ENCODE results near the gene BCL2L13. TPM values are rescaled to one million over a fixed set of nuclear protein-coding genes. Genes with fewer than 3 reads are reported as not detected.
"Not testable (repeated sequence)": the region's sequence is repeated elsewhere in the genome, so short reads cannot be mapped to it uniquely, and the experiment has no call there.

The BCL2L13 gene
- total RNA-seq, 4 donors from 2014 or later: 15.3 to 35.3 (median 30.1) TPM

DNA sequence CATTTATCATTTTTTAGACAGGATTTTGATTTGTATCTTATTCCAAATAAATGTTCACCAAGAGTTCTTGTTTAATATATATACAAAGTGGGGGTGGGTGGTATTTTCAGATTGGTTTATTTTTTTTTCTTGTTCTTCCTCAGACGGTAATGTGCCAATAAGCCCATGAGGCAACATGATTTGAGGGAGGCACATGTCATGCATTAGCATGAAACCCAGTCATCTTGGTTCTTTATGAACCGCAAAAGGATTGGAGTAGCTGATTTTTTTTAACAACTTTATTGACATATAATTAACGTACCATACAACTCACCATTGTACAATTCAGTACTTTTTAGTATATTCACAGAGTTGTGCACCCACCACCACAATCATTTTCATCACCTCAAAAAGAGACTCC, 2.7 kb downstream of the BCL2L13 start:
- H3K9me3 ChIP-seq: no peaks in the 10 kb centered on the region
- H3K4me1 ChIP-seq: no peaks in the 10 kb centered on the region
- no peak for DNase-seq
- TF ChIP-seq, protein P1, sequence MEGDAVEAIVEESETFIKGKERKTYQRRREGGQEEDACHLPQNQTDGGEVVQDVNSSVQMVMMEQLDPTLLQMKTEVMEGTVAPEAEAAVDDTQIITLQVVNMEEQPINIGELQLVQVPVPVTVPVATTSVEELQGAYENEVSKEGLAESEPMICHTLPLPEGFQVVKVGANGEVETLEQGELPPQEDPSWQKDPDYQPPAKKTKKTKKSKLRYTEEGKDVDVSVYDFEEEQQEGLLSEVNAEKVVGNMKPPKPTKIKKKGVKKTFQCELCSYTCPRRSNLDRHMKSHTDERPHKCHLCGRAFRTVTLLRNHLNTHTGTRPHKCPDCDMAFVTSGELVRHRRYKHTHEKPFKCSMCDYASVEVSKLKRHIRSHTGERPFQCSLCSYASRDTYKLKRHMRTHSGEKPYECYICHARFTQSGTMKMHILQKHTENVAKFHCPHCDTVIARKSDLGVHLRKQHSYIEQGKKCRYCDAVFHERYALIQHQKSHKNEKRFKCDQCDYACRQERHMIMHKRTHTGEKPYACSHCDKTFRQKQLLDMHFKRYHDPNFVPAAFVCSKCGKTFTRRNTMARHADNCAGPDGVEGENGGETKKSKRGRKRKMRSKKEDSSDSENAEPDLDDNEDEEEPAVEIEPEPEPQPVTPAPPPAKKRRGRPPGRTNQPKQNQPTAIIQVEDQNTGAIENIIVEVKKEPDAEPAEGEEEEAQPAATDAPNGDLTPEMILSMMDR (IDR thresholded peaks at IDR 0.05): no peak
- TF ChIP-seq POLR2A (IDR thresholded peaks at IDR 0.05): no peak
- H3K4me3 ChIP-seq: no peak overlapping the region
- no peaks in the 10 kb centered on the region for H3K36me3 ChIP-seq
- intact Hi-C loops (cut with DNase I; ENCODE audit: low total_unique reads): no loop called here
- H3K27me3 ChIP-seq: no peaks in the 10 kb centered on the region
- H3K27ac ChIP-seq: no peak overlapping the region

- H3K4me3 ChIP-seq; H3K27ac ChIP-seq; intact Hi-C loops (cut with DNase I; ENCODE audit: low total_unique reads); H3K4me1 ChIP-seq; H3K27me3 ChIP-seq; H3K36me3 ChIP-seq; H3K9me3 ChIP-seq; DNase-seq: not testable (repeated sequence)
Measured at GRCh38 chr22:17642357-17642756, 3.8 kb downstream of the BCL2L13 start.

- intact Hi-C loops (cut with DNase I; ENCODE audit: low total_unique reads): no loop called here
- H3K36me3 ChIP-seq: no peaks in the 10 kb centered on the region
- no peaks in the 10 kb centered on the region for H3K9me3 ChIP-seq
- no peak for TF ChIP-seq POLR2A (IDR thresholded peaks at IDR 0.05)
- TF ChIP-seq, protein P1 (IDR thresholded peaks at IDR 0.05): no peak
- H3K4me3 ChIP-seq: no peak overlapping the region
- no peaks in the 10 kb centered on the region for H3K4me1 ChIP-seq
- H3K27ac ChIP-seq: no peak overlapping the region
- no peak for DNase-seq
- H3K27me3 ChIP-seq: no peaks in the 10 kb centered on the region
Measured at GRCh38 chr22:17647452-17647851, 8.9 kb downstream of the BCL2L13 start.

DNA sequence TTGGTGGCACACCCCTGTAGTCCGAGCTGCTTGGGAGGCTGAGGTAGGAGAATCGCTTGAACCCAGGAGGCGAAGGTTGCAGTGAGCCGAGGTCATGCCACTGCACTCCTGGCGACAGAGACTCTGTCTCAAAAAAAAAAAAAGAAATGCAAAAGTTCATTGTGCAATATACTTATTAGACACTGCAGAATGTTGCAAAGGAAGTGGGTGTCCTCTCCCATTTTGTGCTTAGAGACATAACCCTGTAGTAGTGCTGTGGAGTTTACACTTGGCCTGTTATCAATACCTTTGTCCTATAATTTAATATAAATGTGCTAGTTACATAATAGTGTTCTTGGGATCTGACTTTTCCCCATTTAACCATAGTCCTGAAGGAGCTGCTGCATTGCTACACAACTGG, 9.4 kb downstream of the BCL2L13 start:
- no peak overlapping the region for H3K4me3 ChIP-seq
- no peak for DNase-seq
- no peak overlapping the region for H3K27ac ChIP-seq
- H3K36me3 ChIP-seq: no peaks in the 10 kb centered on the region
- intact Hi-C loops (cut with DNase I; ENCODE audit: low total_unique reads): no loop called here
- H3K4me1 ChIP-seq: no peaks in the 10 kb centered on the region
- no peaks in the 10 kb centered on the region for H3K27me3 ChIP-seq
- H3K9me3 ChIP-seq: no peaks in the 10 kb centered on the region
- TF ChIP-seq, protein P1 (IDR thresholded peaks at IDR 0.05): no peak
- no peak for TF ChIP-seq POLR2A (IDR thresholded peaks at IDR 0.05)

DNA sequence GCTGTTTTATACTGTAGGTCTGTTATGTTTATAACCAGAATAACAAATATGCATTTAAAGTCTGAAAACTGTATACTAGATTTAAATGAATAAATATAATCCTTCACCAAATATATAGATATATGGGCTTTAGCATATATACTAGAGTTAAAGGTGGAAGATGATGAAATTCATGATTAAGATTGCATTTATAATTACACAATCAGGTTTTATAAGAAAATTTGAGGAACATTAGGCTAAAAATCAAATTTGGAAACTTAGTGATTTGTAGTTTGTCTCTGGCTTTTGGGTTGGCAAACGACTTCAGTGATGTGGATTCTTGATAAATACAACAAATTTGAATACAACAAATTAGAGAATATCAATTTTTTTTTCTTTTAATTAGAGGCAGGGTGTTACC, 10.0 kb downstream of the BCL2L13 start:
- no peak overlapping the region for H3K4me3 ChIP-seq
- no peaks in the 10 kb centered on the region for H3K9me3 ChIP-seq
- intact Hi-C loops (cut with DNase I; ENCODE audit: low total_unique reads): no loop called here
- no peak for DNase-seq
- H3K27ac ChIP-seq: no peak overlapping the region
- no peaks in the 10 kb centered on the region for H3K27me3 ChIP-seq
- H3K4me1 ChIP-seq: no peaks in the 10 kb centered on the region
- no peaks in the 10 kb centered on the region for H3K36me3 ChIP-seq
- TF ChIP-seq, protein P1 (IDR thresholded peaks at IDR 0.05): no peak
- TF ChIP-seq POLR2A (IDR thresholded peaks at IDR 0.05): no peak

DNA sequence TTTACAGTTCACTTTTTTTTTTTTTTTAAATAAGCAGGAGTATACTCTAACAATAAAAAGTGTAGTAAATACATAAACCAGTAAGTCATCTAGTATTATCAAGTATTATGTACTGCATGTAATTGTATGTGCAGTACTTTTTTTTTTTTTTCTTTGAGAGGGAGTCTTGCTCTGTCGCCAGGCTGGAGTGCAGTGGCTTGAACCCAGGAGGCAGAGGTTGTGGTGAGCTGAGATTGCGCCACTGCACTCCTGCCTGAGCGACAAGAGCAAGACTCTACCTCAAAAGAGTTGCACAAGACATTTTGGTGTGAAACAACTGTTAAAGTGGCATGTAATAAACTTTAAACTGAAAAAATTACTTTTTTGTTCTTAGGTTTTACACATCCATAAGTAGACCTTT, 16.7 kb downstream of the BCL2L13 start:
- Histone ChIP-seq H3K27ac (no peak overlapping the region), H3K36me3 (no peaks in the 10 kb centered on the region), H3K27me3 (no peaks in the 10 kb centered on the region), H3K4me1 (no peaks in the 10 kb centered on the region), H3K9me3 (no peaks in the 10 kb centered on the region), H3K4me3 (no peak overlapping the region)
- no peak for DNase-seq
- intact Hi-C loops (cut with DNase I; ENCODE audit: low total_unique reads): no loop called here
- TF ChIP-seq, protein P1 (IDR thresholded peaks at IDR 0.05): no peak
- no peak for TF ChIP-seq POLR2A (IDR thresholded peaks at IDR 0.05)

All from uterus (tissue), 4 donors.